NCI-H524 (cell line): ENCODE data around the gene OOSP4A.
A peak's percentile ranks its signal among the peaks of the same experiment; 100 is the strongest.

Experiments
- DNase-seq, 2 experiments: peaks; one replicate each; lab custom pipeline; 2025; lab: John Stamatoyannopoulos, UW

Gene OOSP4A

DNA sequence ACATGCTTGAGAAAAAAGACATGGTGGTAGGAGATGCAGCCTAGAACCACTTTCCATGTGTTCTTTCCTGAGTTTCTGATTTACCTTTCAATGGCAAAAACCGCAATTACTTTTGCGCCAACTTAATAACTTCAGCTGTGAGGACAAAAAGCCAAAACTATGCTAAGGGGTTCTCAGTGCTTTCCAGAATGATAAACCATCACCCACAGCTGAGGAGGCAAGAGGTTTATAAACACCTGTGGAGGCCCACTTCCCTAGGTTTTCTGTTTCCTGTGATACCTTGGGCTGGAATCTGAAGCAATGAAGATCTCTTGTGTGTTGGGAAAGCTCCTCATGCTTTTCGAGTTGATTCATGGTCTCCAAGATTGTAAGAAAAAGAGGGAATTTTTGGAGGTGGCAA lies at the start of gene OOSP4A:
OOSP4A (plus strand) TSS at position 301 of the 400 bp plus-strand sequence; CDS start at position 301, 0 bp downstream.
- no peak for DNase-seq

DNA sequence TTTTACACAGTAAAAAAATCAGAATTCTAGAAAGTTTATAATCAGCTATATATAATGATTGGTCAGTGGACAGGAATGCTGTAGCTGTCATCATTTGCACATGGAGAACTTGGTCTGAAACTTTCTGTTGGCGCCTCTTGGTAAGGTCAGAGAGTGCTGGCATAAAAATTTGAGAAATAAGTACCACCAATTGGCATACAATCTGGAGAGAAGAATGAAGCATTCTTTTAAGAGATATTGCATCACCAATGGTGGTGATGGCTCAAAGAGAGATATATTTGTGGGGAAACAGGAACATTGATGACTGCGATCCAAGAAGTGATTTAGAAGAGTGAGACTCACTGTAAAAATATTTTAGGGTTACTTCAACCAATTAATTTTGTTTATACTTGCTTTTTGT lies 45.4 kb upstream of the OOSP4A start:
- DNase-seq, result no peak

DNA sequence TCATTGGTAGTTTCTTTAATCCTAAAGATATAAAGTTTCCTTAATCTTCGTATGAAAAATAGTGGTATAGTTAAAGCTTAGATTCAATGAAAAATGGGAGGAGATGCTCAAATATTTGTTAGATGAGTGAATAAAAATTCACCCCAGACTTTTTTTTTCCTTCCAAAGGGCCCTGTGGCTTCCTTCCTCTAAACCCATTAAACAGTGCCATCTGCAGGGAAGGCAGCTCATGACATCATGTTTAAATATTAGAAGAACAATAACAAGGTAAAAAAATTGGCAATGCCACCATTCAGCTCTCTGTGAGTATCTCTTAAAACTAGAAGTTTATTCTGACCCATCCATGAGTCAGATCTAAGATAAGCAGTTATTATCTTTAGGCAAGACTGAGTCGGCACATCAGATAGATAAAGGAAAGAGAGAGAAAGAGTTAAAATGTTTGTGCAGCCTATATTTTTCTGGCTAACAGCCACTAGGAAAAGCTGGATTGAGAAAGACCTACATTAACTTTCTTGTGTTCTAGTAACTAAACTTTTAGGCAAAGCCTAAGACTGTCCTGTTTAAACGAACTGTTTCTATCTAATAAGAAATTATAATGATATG lies 44.7 kb upstream of the OOSP4A start:
- peak in 1 of 2 experiments; percentile 31 for DNase-seq

DNA sequence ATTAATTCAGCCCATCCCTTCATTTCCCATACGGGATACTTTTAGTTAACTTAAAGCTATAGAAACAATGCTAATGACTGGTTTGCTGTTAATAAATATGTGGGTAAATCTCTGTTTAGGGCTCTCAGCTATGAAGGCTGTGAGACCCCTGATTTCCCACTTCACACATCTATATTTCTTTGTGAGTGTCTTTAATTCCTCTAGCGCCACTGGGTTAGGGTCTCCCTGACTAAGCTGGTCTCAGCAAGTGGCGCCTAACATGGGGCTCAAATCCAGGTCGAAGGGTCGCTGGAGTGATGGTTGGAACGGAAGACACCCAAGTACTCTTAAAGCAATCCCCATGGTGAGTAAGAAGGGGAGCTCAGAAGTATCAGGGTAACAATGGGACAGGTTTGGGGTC lies 40.0 kb upstream of the OOSP4A start:
- DNase-seq, result no peak

GRCh38 chr11:59931688-59932087 lies 32.1 kb upstream of the OOSP4A start:
- DNase-seq, result no peak

DNA sequence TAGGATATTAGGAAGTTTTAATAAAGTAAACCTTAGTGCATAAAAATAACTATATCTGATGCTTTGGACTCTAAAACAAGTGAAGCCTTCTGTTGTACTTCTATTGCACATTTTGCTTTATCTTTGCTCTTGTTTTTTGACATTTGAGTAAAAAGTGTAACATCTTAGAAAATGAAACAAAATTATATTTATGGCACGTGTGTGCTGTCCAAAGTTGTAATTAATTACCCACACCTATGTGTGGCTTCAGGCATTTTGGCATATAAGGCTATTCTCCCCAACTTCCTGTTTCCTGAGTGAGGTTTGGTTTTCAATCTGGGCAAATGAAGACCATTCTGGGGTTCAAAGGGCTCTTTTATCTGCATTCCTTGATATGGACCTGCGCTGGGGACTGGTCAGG lies 25.7 kb upstream of the OOSP4A start, which contains the start of gene OOSP1:
OOSP1 (plus strand) TSS at position 301 of the 400 bp plus-strand sequence; CDS start at position 324, 23 bp downstream.
- no peak for DNase-seq

- DNase-seq, result no peak
These were observed 25.1 kb upstream of the OOSP4A start for GRCh38 chr11:59938718-59939117.

GRCh38 chr11:59939482-59939881 lies 24.4 kb upstream of the OOSP4A start:
- no peak for DNase-seq

DNA sequence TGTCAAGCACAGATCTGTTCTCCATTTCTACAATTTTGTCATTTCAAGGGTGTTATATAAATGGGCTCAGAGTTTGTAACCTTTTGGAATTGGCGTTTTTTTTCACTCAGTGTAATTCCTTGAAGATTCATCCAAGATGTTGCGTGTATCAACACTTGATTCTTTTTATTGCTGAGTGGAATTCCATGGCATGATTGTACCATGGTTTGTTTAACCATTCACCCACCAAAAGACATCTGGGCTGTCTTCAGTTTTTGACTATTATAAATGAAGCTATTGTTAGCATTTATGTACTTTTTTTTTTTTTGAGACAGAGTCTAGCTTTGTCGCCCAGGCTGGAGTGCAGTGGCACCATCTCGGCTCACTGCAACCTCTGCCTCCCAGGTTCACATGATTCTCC lies 22.7 kb upstream of the OOSP4A start:
- DNase-seq, result no peak

DNA sequence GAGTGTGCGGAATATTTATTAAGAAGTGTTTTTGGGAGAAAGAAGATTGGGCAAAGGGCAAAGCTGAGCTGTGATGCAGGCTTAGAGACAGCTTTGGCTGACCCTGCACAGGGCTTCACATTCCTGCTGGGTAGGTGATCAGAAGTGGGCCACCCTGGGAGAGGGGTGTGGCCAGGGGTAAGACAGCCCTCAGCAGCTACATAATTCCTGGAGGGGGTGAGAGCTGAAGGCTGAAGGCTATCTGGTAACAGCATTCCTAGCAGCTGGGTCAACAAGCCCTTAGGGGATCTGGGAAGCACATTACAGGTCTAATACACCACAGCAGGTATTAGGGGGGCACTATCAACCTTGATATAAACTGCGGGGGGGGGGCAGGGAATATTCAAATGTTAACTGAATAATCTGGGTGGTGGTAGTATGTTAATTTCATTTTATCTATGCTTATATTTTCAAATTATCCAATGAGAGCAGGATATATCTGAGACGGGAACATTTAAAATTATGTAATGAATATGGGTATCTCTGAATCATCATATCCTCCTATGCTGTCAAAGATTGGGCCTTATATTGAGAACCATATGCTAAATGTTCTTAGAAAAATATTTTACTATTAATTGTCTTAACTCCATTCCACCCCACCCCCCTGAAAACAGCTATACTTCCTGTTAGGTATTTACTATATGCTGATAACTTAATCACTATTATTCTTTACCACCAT lies 19.7 kb upstream of the OOSP4A start:
- no peak for DNase-seq

DNA sequence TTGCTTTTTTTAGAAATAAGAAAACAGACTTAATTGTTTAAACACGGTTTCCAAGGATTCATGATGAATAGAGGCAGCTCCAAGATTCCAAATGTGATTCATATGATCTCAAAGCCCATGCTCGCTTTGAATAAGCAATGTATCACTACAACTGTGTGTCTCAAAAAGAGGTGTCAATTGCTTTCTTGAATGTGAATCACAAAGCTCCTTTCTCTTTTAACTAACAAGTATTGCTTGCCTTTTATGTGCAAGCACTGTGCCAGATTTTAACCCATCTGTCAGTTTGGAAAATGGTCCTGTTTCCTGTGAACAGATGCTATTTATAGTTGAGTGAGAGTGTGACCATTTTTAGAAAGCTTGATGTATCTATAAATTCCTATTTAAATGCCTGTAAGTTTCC lies 19.1 kb upstream of the OOSP4A start:
- peak in 1 of 2 experiments; percentile 7 for DNase-seq

DNA sequence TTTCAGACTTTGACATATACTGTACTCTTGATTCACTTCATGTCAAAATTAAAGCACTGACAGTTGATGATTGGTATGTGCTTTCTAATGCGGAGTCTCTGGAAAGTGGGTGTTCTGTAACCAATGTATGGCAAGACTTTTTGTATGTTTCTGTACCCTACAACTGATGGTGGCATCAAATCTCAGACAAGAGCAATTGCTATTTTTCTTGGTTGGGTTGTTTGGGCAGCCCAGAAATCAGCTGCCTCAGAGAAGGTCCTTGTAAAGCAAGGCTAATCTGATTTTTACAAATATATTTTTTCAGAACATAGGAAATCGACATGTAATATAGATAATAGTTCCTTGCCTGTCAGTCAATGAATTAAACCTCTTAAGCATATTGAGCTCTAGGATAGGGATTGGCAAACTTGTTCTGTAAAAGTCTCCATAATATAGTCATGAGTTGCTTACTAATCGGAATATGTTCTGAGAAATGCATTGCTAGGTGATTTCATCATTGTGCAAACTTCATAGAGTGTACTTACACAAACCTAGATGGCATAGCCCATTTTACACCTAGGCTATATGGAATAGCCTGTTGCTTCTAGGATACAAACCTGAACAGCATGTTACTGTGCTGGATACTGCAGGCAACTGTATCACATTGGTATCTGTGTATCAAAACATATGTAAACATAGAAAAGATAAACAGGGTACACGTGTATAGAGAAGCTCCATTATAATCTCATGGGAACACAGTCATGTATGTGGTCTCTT lies 10.2 kb upstream of the OOSP4A start:
- DNase-seq, result no peak

DNA sequence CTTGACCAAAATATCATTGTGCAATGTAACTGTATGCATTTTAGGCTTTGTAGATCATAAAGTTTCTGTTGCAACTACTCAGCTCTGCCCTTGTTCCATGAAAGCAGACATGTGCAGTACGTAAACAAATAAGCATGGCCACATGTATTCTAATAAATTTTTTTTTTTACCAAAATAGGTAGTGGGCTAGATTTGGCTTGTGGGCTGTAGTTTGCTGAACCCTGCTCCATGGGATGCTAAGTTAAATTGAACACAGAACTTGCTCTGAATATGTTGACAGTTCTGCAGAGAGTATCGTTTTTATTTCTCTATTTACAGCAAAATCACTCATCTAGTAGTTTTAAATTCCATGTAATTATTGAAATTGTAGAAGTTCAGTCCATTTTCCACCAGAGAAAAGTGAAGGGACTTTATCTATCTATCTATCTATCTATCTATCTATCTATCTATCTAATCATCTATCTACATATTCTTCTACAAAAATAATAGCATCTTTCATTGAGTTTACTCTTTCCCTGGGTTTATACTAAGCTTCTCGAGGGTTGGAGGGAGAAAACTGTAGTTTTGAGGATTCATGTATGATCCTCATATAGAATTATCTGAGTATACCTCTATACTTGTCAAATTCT lies 9.5 kb upstream of the OOSP4A start:
- no peak for DNase-seq

- no peak for DNase-seq
These were observed 6.7 kb upstream of the OOSP4A start for GRCh38 chr11:59957094-59957493.

- no peak for DNase-seq
These were observed 3.1 kb upstream of the OOSP4A start for GRCh38 chr11:59960502-59961381.

- no peak for DNase-seq
These were observed 1.7 kb upstream of the OOSP4A start for GRCh38 chr11:59962107-59962482.

DNA sequence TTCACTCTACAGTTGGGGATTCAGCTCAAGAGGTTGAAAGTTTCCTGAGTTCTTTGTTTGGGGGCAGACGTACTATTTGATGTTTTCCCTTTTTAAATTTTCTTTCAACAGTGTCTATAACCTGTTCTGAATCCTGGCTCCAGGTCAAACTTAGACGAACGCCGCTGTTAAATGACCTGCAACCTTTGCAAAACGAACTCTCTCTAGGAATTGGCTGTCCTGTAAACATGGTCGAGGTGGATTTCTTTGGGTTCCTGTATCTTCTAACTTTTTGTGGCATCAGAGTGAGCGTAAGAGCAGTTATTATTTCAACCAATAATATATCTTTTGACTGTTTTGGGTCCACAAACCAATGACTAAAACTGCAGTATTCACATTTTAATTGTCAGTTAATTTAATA lies 1.6 kb downstream of the OOSP4A start:
- no peak for DNase-seq

DNA sequence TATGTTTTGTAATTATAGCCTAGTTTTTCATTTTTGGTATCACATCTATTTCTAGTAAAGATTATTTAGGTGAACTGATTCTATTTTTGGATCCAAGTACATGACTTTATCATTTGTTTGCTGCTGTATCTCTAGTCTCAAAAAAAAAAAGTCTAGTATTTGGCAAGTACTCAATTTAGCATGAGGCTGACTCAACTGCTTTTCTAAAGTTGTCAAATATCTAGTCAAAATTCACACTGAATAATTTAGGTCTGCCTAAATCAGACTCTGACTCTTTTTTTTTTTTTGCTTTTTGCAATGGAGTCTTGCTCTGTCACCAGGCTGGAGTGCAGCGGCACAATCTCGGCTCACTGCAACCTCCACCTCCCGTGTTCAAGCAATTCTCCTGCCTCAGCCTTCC lies 2.4 kb downstream of the OOSP4A start:
- DNase-seq, result no peak

- no peak for DNase-seq
These were observed 4.0 kb downstream of the OOSP4A start for GRCh38 chr11:59967677-59968394.

GRCh38 chr11:59968395-59968783 lies 4.6 kb downstream of the OOSP4A start:
- no peak for DNase-seq

DNA sequence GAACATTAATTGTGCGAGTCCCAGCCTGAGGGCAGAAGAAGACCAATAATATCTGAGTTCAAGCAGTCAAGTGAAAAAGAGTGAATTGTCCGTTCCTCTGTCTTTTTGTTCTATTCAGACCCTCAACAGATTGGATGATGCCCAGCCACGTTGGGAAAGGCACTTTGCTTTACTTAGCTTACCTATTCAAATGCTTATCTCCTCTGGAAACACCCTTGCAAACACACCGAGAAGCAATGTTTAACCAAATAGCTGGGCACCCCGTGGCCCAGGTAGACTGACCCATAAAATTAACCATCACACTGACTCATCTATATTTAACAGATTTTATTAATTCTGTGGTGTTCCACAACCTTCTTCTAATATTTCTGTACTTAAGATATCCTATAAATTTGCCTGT lies 9.3 kb downstream of the OOSP4A start:
- no peak for DNase-seq
